Neural progenitor cell (in vitro differentiated cells): ENCODE measurements around the gene GALNT2.

ENCODE experiments used
- CTCF ChIP-seq: fragments of 200-600 bp; sonication (generic); IDR thresholded peaks from 2 replicates; pipeline ENCODE4 v1.5.1; 2017; ENCODE audit warnings: antibody characterized with exemption, mild to moderate bottlenecking
- EZH2 ChIP-seq: fragments of 200-600 bp; sonication (generic); IDR thresholded peaks from 2 replicates; pipeline ENCODE4 v1.6.1; 2017; ENCODE audit warnings: antibody characterized with exemption, mild to moderate bottlenecking, moderate library complexity
- EZH2phosphoT487 ChIP-seq: fragments of 200-600 bp; sonication (generic); IDR thresholded peaks from 2 replicates; pipeline ENCODE4 v1.6.1; 2017; ENCODE audit warnings: antibody characterized with exemption

DNA sequence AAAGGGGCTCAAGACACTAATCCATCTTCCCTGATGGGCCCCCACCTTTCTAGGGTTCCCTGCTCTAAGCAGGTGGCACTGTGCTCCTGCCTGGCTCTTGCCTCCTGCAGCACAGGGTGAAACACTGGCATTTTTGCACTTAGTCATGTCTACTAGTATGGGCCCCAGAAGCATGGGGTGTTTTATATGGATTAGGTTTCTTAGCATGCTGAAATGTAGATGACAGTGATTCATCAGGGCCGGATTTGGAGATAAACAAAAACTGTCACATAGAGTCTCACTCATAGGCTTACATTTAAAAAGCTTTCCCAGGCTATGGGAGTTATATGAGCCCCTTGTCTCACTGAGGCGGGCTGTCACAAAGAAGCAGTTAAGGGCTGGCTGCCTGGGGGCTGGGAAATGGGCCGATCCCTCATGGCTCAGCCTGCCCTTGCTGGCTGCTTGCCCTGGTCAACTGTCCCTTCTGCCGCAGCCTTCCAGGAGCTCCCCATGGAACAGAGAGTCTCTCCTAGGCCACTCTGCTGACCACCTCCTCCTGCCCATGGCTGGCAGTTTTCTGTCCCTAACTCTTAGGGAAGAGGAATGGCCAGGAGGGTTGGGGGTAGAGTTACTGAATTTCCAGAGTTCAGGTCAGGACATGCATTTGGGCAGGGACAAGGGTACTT is 6.5 kb downstream of the GALNT2 start:
- no peak for TF ChIP-seq CTCF
- TF ChIP-seq EZH2phosphoT487: no peak
- no peak for TF ChIP-seq EZH2
